ENCODE measurements around the gene EDC3. TPM values are rescaled to one million over a fixed set of nuclear protein-coding genes. Genes with fewer than 3 reads are reported as not detected.

EDC3 gene
- polyA plus RNA-seq, 1 donor from 2014 or later: 12.9 TPM

GRCh38 chr15:74723187-74723586 lies 27.4 kb upstream of the EDC3 start:
- no peak overlapping the region for H3K4me3 ChIP-seq (ENCODE audit: low read length)
- no peaks in the 10 kb centered on the region for H3F3A ChIP-seq (ENCODE audit: insufficient read depth, low read length, poor library complexity, severe bottlenecking)
- peaks cover 15% of the 10 kb centered on the region for H3K27me3 ChIP-seq (ENCODE audit: insufficient read depth, low read depth, low read length)
- H3K79me2 ChIP-seq (replicated peaks; ENCODE audit: insufficient read depth, low read length): no peaks in the 10 kb centered on the region
- TF ChIP-seq MXI1 (conservative IDR thresholded peaks at IDR 0.05; ENCODE audit: poor library complexity, severe bottlenecking) (no peak), RAD21 (conservative IDR thresholded peaks at IDR 0.05) (no peak), REST (IDR thresholded peaks at IDR 0.05; ENCODE audit: borderline replicate concordance) (no peak), EZH2 (IDR thresholded peaks at IDR 0.05; ENCODE audit: borderline replicate concordance, insufficient read depth, low read length, poor library complexity, severe bottlenecking) (no peak), POLR2AphosphoS5 (IDR thresholded peaks at IDR 0.05) (no peak), SMC3 (conservative IDR thresholded peaks at IDR 0.05; ENCODE audit: poor library complexity) (no peak), EP300 (conservative IDR thresholded peaks at IDR 0.05; ENCODE audit: poor library complexity, severe bottlenecking) (no peak), CTCF (IDR thresholded peaks at IDR 0.05; ENCODE audit: poor library complexity, severe bottlenecking) (no peak), TAF1 (IDR thresholded peaks at IDR 0.05; ENCODE audit: low read depth) (no peak)
- H3K36me3 ChIP-seq (ENCODE audit: insufficient read depth, low read length): no peaks in the 10 kb centered on the region
- no peak overlapping the region for H2AFZ ChIP-seq (ENCODE audit: low read depth, low read length)
- H3K9ac ChIP-seq (ENCODE audit: low read length): no peak overlapping the region
- no peaks in the 10 kb centered on the region for H3K9me3 ChIP-seq (ENCODE audit: low read length)
- no peak overlapping the region for H3K4me2 ChIP-seq (ENCODE audit: low read length)
- H3K9me2 ChIP-seq (ENCODE audit: insufficient read depth, low read length): no peaks in the 10 kb centered on the region
- no peaks in the 10 kb centered on the region for H4K20me1 ChIP-seq (ENCODE audit: insufficient read depth)
- no peak overlapping the region for H3K27ac ChIP-seq (ENCODE audit: low read length)

GRCh38 chr15:74722591-74722990 lies 26.8 kb upstream of the EDC3 start:
- Histone ChIP-seq H3K9me2 (ENCODE audit: insufficient read depth, low read length) (no peaks in the 10 kb centered on the region), H3K79me2 (replicated peaks; ENCODE audit: insufficient read depth, low read length) (no peaks in the 10 kb centered on the region), H3K27ac (ENCODE audit: low read length) (no peak overlapping the region), H3K4me2 (ENCODE audit: low read length) (no peak overlapping the region), H2AFZ (ENCODE audit: low read depth, low read length) (no peak overlapping the region), H3F3A (ENCODE audit: insufficient read depth, low read length, poor library complexity, severe bottlenecking) (no peaks in the 10 kb centered on the region), H3K9ac (ENCODE audit: low read length) (no peak overlapping the region), H3K36me3 (ENCODE audit: insufficient read depth, low read length) (no peaks in the 10 kb centered on the region), H3K9me3 (ENCODE audit: low read length) (no peaks in the 10 kb centered on the region), H3K4me3 (ENCODE audit: low read length) (no peak overlapping the region), H4K20me1 (ENCODE audit: insufficient read depth) (no peaks in the 10 kb centered on the region), H3K27me3 (ENCODE audit: insufficient read depth, low read depth, low read length) (peaks cover 15% of the 10 kb centered on the region)
- TF ChIP-seq CTCF (IDR thresholded peaks at IDR 0.05; ENCODE audit: poor library complexity, severe bottlenecking) (no peak), POLR2AphosphoS5 (IDR thresholded peaks at IDR 0.05) (no peak), TAF1 (IDR thresholded peaks at IDR 0.05; ENCODE audit: low read depth) (no peak), EP300 (conservative IDR thresholded peaks at IDR 0.05; ENCODE audit: poor library complexity, severe bottlenecking) (no peak), EZH2 (IDR thresholded peaks at IDR 0.05; ENCODE audit: borderline replicate concordance, insufficient read depth, low read length, poor library complexity, severe bottlenecking) (no peak), RAD21 (conservative IDR thresholded peaks at IDR 0.05) (no peak), MXI1 (conservative IDR thresholded peaks at IDR 0.05; ENCODE audit: poor library complexity, severe bottlenecking) (no peak), SMC3 (conservative IDR thresholded peaks at IDR 0.05; ENCODE audit: poor library complexity) (no peak), REST (IDR thresholded peaks at IDR 0.05; ENCODE audit: borderline replicate concordance) (no peak)

Measured in neural cell (in vitro differentiated cells).